HEK293T (cell line): Measurements from ENCODE around the gene FMNL1.

Experiments used
- ARNT ChIP-seq: fragments of 450-650 bp; IDR thresholded peaks from 2 replicates; pipeline ENCODE4 v1.6.1; 2017; ENCODE audit warnings: mild to moderate bottlenecking
- BHLHE40 ChIP-seq: fragments of 450-650 bp; IDR thresholded peaks from 2 replicates; pipeline ENCODE4 v1.6.1; 2016; ENCODE audit warnings: mild to moderate bottlenecking, moderate library complexity, borderline replicate concordance
- CTBP1 ChIP-seq: fragments of 450-650 bp; IDR thresholded peaks from 2 replicates; pipeline ENCODE4 v1.6.1; 2016; ENCODE audit warnings: borderline replicate concordance
- ELF4 ChIP-seq: fragments of 450-650 bp; IDR thresholded peaks from 2 replicates; pipeline ENCODE4 v1.6.1; 2017; ENCODE audit warnings: antibody characterized with exemption
- FOXA1 ChIP-seq: fragments of 450-650 bp; IDR thresholded peaks from 2 replicates; pipeline ENCODE4 v1.6.1; 2016; ENCODE audit warnings: mild to moderate bottlenecking
- FOXK2 ChIP-seq: fragments of 450-650 bp; IDR thresholded peaks from 2 replicates; pipeline ENCODE4 v1.6.1; 2016; ENCODE audit warnings: mild to moderate bottlenecking
- HDGF ChIP-seq: fragments of 450-650 bp; IDR thresholded peaks from 2 replicates; pipeline ENCODE4 v1.6.1; 2017; ENCODE audit warnings: antibody characterized with exemption, borderline replicate concordance
- NFRKB ChIP-seq: fragments of 450-650 bp; IDR thresholded peaks from 2 replicates; pipeline ENCODE4 v1.6.1; 2016; ENCODE audit warnings: mild to moderate bottlenecking, moderate library complexity
- PKNOX1 ChIP-seq: fragments of 450-650 bp; IDR thresholded peaks from 2 replicates; pipeline ENCODE4 v1.6.1; 2016
- SP1 ChIP-seq: fragments of 450-650 bp; IDR thresholded peaks from 2 replicates; pipeline ENCODE4 v1.6.1; 2017
- SUZ12 ChIP-seq: fragments of 450-650 bp; IDR thresholded peaks from 2 replicates; pipeline ENCODE4 v1.6.1; 2016; ENCODE audit warnings: mild to moderate bottlenecking
- TARDBP ChIP-seq: fragments of 450-650 bp; IDR thresholded peaks from 2 replicates; pipeline ENCODE4 v1.6.1; 2016

GRCh38 chr17:45227101-45227925, 5.6 kb downstream of the FMNL1 start:
- TF ChIP-seq SP1 (no peak), ARNT (no peak), BHLHE40 (no peak), SUZ12 (no peak), FOXA1 (no peak), FOXK2 (no peak), TARDBP (no peak), ELF4 (no peak), CTBP1 (no peak), PKNOX1 (no peak), HDGF (no peak), NFRKB (no peak)
